HepG2 (cell line): ENCODE data around the gene CYSTM1. TPM values are rescaled to one million over a fixed set of nuclear protein-coding genes. Genes with fewer than 3 reads are reported as not detected.

Experiments used
- ATAC-seq: fragments of 200-7000 bp; cut with Tn5 transposase; 3 replicates; pipeline ENCODE4 v1.9.1; 2020; ENCODE audit warnings: mild to moderate bottlenecking, moderate library complexity
- BruUV-seq: library from RNA; stranded (reverse); fragments of 400-500 nt; replicated peaks from 2 replicates; lab custom pipeline; 2021; lab: Mats Ljungman, UMichigan
- CTCF ChIA-PET: fragments of 300-600 bp; formaldehyde crosslinking; extraction: SDS; loops from one replicate; lab custom pipeline; 2021; ENCODE audit warnings: low total read pairs, inconsistent platforms, low intra/inter-chr PET ratio; lab: Yijun Ruan, JAX
- POLR2A ChIA-PET: fragments of 350-600 bp; sonication (Branson Sonifier 250); formaldehyde crosslinking; loops from one replicate; lab custom pipeline; 2020; ENCODE audit warnings: antibody characterized with exemption, inconsistent platforms; lab: Yijun Ruan, JAX
- DNase-seq: peaks from one replicate; pipeline ENCODE4 v3.0.0-alpha.2; 2015; ENCODE audit warnings: low spot score
- FAIRE-seq: peaks from 3 replicates; lab custom pipeline; 2011; peaks lifted over from hg19 to GRCh38; lab: Jason Lieb, UNC
- H2AFZ ChIP-seq: one replicate; pipeline ENCODE4 v1.6.1; 2011; ENCODE audit warnings: low read length, inconsistent platforms
- H3K27ac ChIP-seq: fragments of 300-600 bp; 3 replicates; pipeline ENCODE4 v1.8.0; 2011; ENCODE audit warnings: mixed run types, mild to moderate bottlenecking, mixed read lengths, low read length, inconsistent platforms; ENCODE audit not compliant: insufficient read depth; ENCODE audit errors: extremely low read length
- H3K27me3 ChIP-seq, 2 experiments: fragments of 200-600 bp in 1 of 2; 2 replicates in 1 of 2; 3 replicates in 1 of 2; pipeline versions ENCODE4 v1.6.0 to v1.8.0; 2011; ENCODE audit warnings: low read length in 2 of 2, mild to moderate bottlenecking in 2 of 2, moderate library complexity in 2 of 2, inconsistent platforms in 1 of 2; ENCODE audit not compliant: insufficient read depth in 2 of 2, control insufficient read depth in 1 of 2
- H3K36me3 ChIP-seq, 2 experiments: fragments of 200-600 bp in 1 of 2; replicated peaks in 1 of 2; 2 replicates in 1 of 2; 3 replicates in 1 of 2; pipeline versions ENCODE4 v1.5.1 to v1.8.0; 2011; ENCODE audit warnings: low read length in 2 of 2, inconsistent platforms in 1 of 2; ENCODE audit not compliant: insufficient read depth in 2 of 2, control insufficient read depth in 1 of 2
- H3K4me1 ChIP-seq: 2 replicates; pipeline ENCODE4 v1.5.1; 2012; ENCODE audit warnings: low read length, inconsistent platforms; ENCODE audit not compliant: insufficient read depth
- H3K4me2 ChIP-seq: 2 replicates; pipeline ENCODE4 v1.6.0; 2011; ENCODE audit warnings: low read depth, low read length, inconsistent platforms
- H3K4me3 ChIP-seq, 3 experiments: fragments of 200-600 bp in 1 of 3; sonication (generic), shearing (Covaris generic) in 1 of 3; replicated peaks in 1 of 3; 2 replicates each; pipeline ENCODE4 v1.5.1; 2011 to 2016; ENCODE audit warnings: low read length in 3 of 3, inconsistent platforms in 2 of 3, low read depth in 2 of 3, mild to moderate bottlenecking in 2 of 3, control low read depth in 1 of 3, mixed read lengths in 1 of 3; ENCODE audit not compliant: insufficient read depth in 1 of 3
- H3K79me2 ChIP-seq: one replicate; pipeline ENCODE4 v1.6.1; 2011; ENCODE audit warnings: low read length, inconsistent platforms; ENCODE audit not compliant: insufficient read depth
- H3K9ac ChIP-seq: 2 replicates; pipeline ENCODE4 v1.6.0; 2011; ENCODE audit warnings: mild to moderate bottlenecking, low read depth, low read length, inconsistent platforms; ENCODE audit not compliant: insufficient read depth
- H3K9me3 ChIP-seq: 2 replicates; pipeline ENCODE4 v1.5.1; 2012; ENCODE audit warnings: mild to moderate bottlenecking, low read length
- H4K20me1 ChIP-seq: 2 replicates; pipeline ENCODE4 v1.6.0; 2011; ENCODE audit warnings: inconsistent platforms, mild to moderate bottlenecking, low read length, moderate library complexity; ENCODE audit not compliant: insufficient read depth
- ATF1 ChIP-seq: IDR thresholded peaks from 2 replicates; pipeline ENCODE4 v1.6.1; 2016; ENCODE audit warnings: mild to moderate bottlenecking, control low read depth
- CREB1 ChIP-seq, 2 experiments: fragments of 450-650 bp in 1 of 2; IDR thresholded peaks; 2 replicates each; pipeline ENCODE4 v1.6.1; 2016 to 2017; ENCODE audit warnings: control low read depth in 1 of 2, mild to moderate bottlenecking in 1 of 2, missing compliant biosample characterization in 1 of 2, missing genetic modification characterization in 1 of 2
- EHMT2 ChIP-seq: fragments of 200-600 bp; sonication (generic); IDR thresholded peaks from 2 replicates; pipeline ENCODE4 v1.7.0; 2017; ENCODE audit warnings: antibody characterized with exemption, low read depth, low read length, borderline replicate concordance
- ZNF251 ChIP-seq: sonication (generic); formaldehyde crosslinking; IDR thresholded peaks from 2 replicates; pipeline ENCODE4 v1.9.0; 2021; ENCODE audit warnings: mild to moderate bottlenecking, missing genetic modification reagents
- ZNF34 ChIP-seq: sonication (generic); formaldehyde crosslinking; IDR thresholded peaks from 2 replicates; pipeline ENCODE4 v1.4.0; 2020; ENCODE audit warnings: mild to moderate bottlenecking, missing genetic modification reagents, borderline replicate concordance
- ZNF441 ChIP-seq: sonication (generic); formaldehyde crosslinking; IDR thresholded peaks from 2 replicates; pipeline ENCODE4 v1.7.0; 2021; ENCODE audit warnings: missing genetic modification reagents, borderline replicate concordance
- ZNF713 ChIP-seq: sonication (generic); formaldehyde crosslinking; IDR thresholded peaks from 2 replicates; pipeline ENCODE4 v1.4.0; 2020; ENCODE audit warnings: mild to moderate bottlenecking, missing genetic modification reagents
- WGBS: methylation state at CpG from one replicate; pipeline ENCODE4 v1.1.6; 2017; ENCODE audit warnings: low lambda C conversion rate; 5-methylcytosine and 5-hydroxymethylcytosine counted together
- in situ Hi-C: cut with HindIII; loops from 2 replicates; pipeline ENCODE4 v1.10.0; 2017; ENCODE audit warnings: low pct_unique_long_range_greater_than_20kb; ENCODE audit not compliant: extremely low pct_ligation_motif_present
- intact Hi-C: fragments of 100-400 bp; cut with micrococcal nuclease; formaldehyde crosslinking; loops from one replicate; pipeline ENCODE4 v1.10.0; 2022; ENCODE audit not compliant: unreplicated experiment
- polyA plus RNA-seq, 8 experiments: library from polyadenylated mRNA; depleted of rRNA in 3 of 8; stranded (reverse) in 7 of 8; unstranded in 1 of 8; fragments of >200 nt; fragmentation: Illumina TruSeq in 4 of 8; extraction: Trizol in 4 of 8; gene quantifications; 2 replicates each; pipeline versions ENCODE4 v1.2.1 to v1.2.3, GENCODE V29; 2011 to 2016; ENCODE audit warnings: low read depth in 4 of 8, missing spikeins in 1 of 8, mixed read lengths in 1 of 8; ENCODE audit not compliant: insufficient read depth in 1 of 8
- total RNA-seq, 5 experiments: library from RNA; depleted of rRNA; stranded (reverse); fragments of >200 nt; fragmentation: Illumina TruSeq; extraction: Trizol; gene quantifications; 2 replicates each; pipeline ENCODE4 v1.2.3, GENCODE V29; 2016; ENCODE audit warnings: low read depth in 1 of 5
- TF ChIP-seq, protein P1 (sequence below): sonication (generic); formaldehyde crosslinking; IDR thresholded peaks from 2 replicates; pipeline ENCODE4 v1.4.0; 2020; ENCODE audit warnings: missing genetic modification reagents

The CYSTM1 gene
- total and polyA plus RNA-seq, 2 of the 13 experiments (the other 11 are each of a cell fraction or from before 2014, with no cell fraction given): 40.0 to 73.4 TPM

DNA sequence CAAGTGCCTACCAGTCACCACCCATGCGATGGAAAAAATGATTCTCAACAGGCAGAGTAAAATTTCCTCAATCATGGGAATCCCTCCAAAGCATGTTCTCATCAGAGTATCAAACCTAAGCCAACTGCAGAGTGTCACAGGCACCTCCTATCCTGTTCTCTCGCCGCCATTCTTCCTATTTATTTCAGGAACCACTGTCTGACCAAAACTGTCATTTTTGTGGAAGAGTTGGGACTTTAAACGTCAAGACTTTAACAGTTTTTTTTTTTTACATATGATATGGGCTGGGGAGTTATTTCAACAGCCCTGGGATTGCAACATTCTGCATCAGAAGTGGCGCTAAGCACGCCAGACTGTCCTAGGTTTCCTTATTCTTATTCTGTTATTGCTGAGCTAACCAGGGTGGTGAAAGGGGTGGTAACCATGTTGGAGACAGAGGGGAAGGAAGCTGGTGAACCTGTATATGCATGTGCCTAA lies 98.5 kb downstream of the CYSTM1 start:
- FAIRE-seq: no peak
- intact Hi-C loops: no loop called here
- no peak for TF ChIP-seq ATF1 (CRISPR knock-in tag)
- TF ChIP-seq, protein P1, sequence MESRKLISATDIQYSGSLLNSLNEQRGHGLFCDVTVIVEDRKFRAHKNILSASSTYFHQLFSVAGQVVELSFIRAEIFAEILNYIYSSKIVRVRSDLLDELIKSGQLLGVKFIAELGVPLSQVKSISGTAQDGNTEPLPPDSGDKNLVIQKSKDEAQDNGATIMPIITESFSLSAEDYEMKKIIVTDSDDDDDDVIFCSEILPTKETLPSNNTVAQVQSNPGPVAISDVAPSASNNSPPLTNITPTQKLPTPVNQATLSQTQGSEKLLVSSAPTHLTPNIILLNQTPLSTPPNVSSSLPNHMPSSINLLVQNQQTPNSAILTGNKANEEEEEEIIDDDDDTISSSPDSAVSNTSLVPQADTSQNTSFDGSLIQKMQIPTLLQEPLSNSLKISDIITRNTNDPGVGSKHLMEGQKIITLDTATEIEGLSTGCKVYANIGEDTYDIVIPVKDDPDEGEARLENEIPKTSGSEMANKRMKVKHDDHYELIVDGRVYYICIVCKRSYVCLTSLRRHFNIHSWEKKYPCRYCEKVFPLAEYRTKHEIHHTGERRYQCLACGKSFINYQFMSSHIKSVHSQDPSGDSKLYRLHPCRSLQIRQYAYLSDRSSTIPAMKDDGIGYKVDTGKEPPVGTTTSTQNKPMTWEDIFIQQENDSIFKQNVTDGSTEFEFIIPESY: peak; percentile 88; the same call in 1 of the 2 replicates
- TF ChIP-seq, all 625 proteins: peak for 1
- Histone ChIP-seq H2AFZ (no peak overlapping the region), H4K20me1 (no peaks in the 10 kb centered on the region), H3K9me3 (no peaks in the 10 kb centered on the region), H3K36me3 (peaks cover 0 to 29% of the 10 kb centered on the region in 2 experiments; a peak in 4 of 5 replicates), H3K9ac (no peak overlapping the region), H3K4me3 (no peak overlapping the region), H3K4me1 (peaks cover 12% of the 10 kb centered on the region), H3K4me2 (no peak overlapping the region), H3K27me3 (no peaks in the 10 kb centered on the region), H3K79me2 (peaks cover 2% of the 10 kb centered on the region), H3K27ac (no peak overlapping the region)
- WGBS: 93% methylated on average over 6 of the region's 6 CpGs
- POLR2A ChIA-PET: interaction anchor here (0.7 kb wide), 1 partner anchor 73 kb away, joined by 3 read pairs; the partner anchor contains the start of gene HBEGF
- CTCF ChIA-PET: no interaction called here
- no peak for ATAC-seq
- in situ Hi-C loops: no loop called here
- DNase-seq: no peak
- BruUV-seq: no TSS peak

DNA sequence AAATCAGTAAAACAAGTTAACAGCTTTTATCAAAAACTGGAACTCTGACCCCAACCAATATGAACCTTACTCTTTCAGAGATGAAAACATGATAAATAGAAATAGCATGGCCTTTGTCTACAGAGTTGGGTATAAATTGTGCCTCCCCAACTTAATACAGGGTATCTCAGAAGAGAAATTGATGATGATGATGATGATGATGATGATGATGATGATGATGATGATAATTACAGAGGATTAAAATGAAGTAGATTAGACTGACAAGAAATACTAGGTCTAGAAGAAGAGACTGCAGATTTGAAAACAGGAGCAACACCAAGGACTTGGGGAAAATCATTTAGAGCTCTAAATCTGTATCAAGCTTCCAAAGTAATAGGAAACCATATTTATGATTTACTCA lies 100.8 kb downstream of the CYSTM1 start:
- H3K27me3 ChIP-seq: no peaks in the 10 kb centered on the region
- in situ Hi-C loops: no loop called here
- no peak overlapping the region for H3K27ac ChIP-seq
- H3K79me2 ChIP-seq: peaks cover 3% of the 10 kb centered on the region
- H3K36me3 ChIP-seq: peaks cover 3 to 38% of the 10 kb centered on the region in 2 experiments; a peak in 4 of 5 replicates
- H2AFZ ChIP-seq: no peak overlapping the region
- ATAC-seq: no peak
- H4K20me1 ChIP-seq: no peaks in the 10 kb centered on the region
- TF ChIP-seq CREB1 (IDR thresholded peaks at IDR 0.05) (peak; percentile 85), CREB1 (CRISPR knock-in tag; IDR thresholded peaks at IDR 0.05) (no peak), EHMT2 (no peak), ZNF441 (CRISPR knock-in tag) (no peak), ZNF34 (CRISPR knock-in tag) (no peak), ZNF251 (CRISPR knock-in tag) (no peak), ZNF713 (CRISPR knock-in tag) (no peak)
- ChIA-PET POLR2A (interaction anchor here (1.2 kb wide), 1 partner anchor 71 kb away, joined by 4 read pairs; the partner anchor contains the start of gene HBEGF), CTCF (no interaction called here)
- FAIRE-seq: no peak
- DNase-seq: no peak
- H3K4me3 ChIP-seq: no peak overlapping the region
- no peak overlapping the region for H3K4me2 ChIP-seq
- no peak overlapping the region for H3K9ac ChIP-seq
- no TSS peak for BruUV-seq
- intact Hi-C loops: no loop called here
- no peaks in the 10 kb centered on the region for H3K9me3 ChIP-seq
- H3K4me1 ChIP-seq: peaks cover 12% of the 10 kb centered on the region
